Measurements from ENCODE around the gene U2AF1L4.

DNA sequence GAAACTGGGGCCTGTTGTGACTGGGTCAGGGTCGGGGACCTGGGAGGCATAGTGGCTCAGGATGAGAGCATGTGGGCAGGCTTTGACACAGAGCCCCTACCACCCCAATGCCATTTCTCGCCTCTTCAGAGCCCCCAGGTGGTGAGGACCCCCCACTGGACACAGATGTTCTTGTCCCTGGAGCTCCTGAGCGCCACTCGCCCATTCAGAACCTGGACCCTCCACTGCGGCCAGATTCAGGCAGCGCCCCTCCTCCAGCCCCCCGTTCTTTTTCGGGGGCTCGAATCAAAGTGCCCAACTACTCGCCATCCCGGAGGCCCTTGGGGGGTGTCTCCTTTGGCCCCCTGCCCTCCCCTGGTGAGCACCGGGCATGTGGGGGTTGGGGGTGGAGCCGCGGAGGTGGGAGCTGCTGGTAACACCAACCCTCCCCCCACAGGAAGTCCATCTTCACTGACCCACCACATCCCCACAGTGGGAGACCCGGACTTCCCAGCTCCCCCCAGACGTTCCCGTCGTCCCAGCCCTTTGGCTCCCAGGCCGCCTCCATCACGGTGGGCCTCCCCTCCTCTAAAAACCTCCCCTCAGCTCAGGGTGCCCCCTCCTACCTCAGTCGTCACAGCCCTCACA, 13.3 kb downstream of the U2AF1L4 start:
- TF ChIP-seq, protein P1, sequence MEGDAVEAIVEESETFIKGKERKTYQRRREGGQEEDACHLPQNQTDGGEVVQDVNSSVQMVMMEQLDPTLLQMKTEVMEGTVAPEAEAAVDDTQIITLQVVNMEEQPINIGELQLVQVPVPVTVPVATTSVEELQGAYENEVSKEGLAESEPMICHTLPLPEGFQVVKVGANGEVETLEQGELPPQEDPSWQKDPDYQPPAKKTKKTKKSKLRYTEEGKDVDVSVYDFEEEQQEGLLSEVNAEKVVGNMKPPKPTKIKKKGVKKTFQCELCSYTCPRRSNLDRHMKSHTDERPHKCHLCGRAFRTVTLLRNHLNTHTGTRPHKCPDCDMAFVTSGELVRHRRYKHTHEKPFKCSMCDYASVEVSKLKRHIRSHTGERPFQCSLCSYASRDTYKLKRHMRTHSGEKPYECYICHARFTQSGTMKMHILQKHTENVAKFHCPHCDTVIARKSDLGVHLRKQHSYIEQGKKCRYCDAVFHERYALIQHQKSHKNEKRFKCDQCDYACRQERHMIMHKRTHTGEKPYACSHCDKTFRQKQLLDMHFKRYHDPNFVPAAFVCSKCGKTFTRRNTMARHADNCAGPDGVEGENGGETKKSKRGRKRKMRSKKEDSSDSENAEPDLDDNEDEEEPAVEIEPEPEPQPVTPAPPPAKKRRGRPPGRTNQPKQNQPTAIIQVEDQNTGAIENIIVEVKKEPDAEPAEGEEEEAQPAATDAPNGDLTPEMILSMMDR (IDR thresholded peaks at IDR 0.05): no peak
- TF ChIP-seq POLR2A (IDR thresholded peaks at IDR 0.05): no peak
